ENCODE results near the gene HAUS7. TPM values are rescaled to one million over a fixed set of nuclear protein-coding genes. Genes with fewer than 3 reads are reported as not detected.

HAUS7 gene
- total RNA-seq, 1 experiment from 2014 or later: 28.9 TPM

DNA sequence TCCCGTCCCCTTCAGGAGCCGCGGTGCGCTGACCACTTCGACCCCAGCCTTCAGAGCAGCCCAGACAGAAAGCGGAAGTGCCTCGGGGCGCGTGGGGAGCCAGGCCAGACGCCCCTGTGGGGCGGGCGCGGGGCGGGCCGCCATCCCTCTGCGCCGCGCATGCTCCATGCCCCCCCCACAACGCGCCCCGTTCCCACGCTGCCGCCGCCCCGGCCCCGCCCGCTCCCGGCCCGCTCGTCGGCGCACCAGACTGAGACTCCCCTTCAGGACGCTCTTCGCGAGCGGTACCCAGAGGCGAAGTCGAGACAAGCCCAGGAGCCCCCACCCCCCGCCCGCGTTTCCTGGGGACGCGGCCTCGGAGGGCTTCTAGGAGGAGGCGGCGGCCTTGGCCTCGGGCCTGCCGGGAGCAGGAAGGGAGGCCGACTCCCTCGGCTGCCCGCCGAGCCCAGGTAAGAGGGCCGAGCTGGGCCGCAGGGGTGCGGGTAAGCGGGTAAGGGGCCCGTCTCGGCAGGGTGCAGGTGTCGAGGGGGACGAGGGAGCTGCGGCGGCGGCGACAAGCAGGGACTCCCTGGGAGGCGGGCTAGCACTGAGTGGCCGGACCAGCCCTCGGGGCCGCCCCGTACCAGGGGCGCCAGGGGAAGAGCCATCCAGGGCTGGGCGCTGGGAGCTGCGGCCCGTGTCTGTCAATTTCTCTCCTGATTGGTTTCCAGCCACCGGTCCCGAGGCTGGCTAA is 59.0 kb downstream of the HAUS7 start, which contains the start of gene ZFP92:
Gene ZFP92 (plus strand): TSS at position 218 of the 733 bp plus-strand sequence. CDS start 6,851 bp downstream, outside the sequence.
- Histone ChIP-seq H3K27me3 (ENCODE audit: insufficient read depth, low read length) (no peaks in the 10 kb centered on the region), H2AFZ (ENCODE audit: low read depth, low read length, poor library complexity, severe bottlenecking) (no peak within 1 kb of the TSS), H3K4me3 (replicated peaks in 1 of 2; ENCODE audit: low read depth in 1 of 2, low read length in 2 of 2) (no peak within 1 kb of the TSS), H3K27ac (ENCODE audit: low read depth, low read length) (no peak within 1 kb of the TSS), H3K36me3 (ENCODE audit: control insufficient read depth in 1 of 2, insufficient read depth in 2 of 2, low read length in 2 of 2) (no peaks in the 10 kb centered on the region), H3K4me1 (ENCODE audit: control insufficient read depth in 1 of 2, insufficient read depth in 2 of 2, low read length in 2 of 2) (no peaks in the 10 kb centered on the region), H3K9me3 (ENCODE audit: control insufficient read depth in 1 of 2, insufficient read depth in 1 of 2, low read depth in 1 of 2, low read length in 2 of 2) (no peaks in the 10 kb centered on the region), H3K79me2 (ENCODE audit: insufficient read depth, low read length) (no peaks in the 10 kb centered on the region), H3K4me2 (ENCODE audit: low read length) (no peak within 1 kb of the TSS), H3K9ac (ENCODE audit: low read length) (no peak within 1 kb of the TSS), H4K20me1 (ENCODE audit: insufficient read depth) (no peaks in the 10 kb centered on the region), H3K9me2 (ENCODE audit: insufficient read depth) (no peaks in the 10 kb centered on the region)
- RAD21 ChIA-PET (ENCODE audit: low non-redundant PET in 1 of 2, low total read pairs in 2 of 2, uncharacterized antibody in 2 of 2, unreplicated experiment in 2 of 2): no interaction called here
- TF ChIP-seq CBX3 (IDR thresholded peaks at IDR 0.05; ENCODE audit: low read depth) (no peak), ATF3 (IDR thresholded peaks at IDR 0.05) (no peak), SIN3A (IDR thresholded peaks at IDR 0.05; ENCODE audit: low read depth) (no peak), SRF (IDR thresholded peaks at IDR 0.05; ENCODE audit: low read depth) (no peak), RAD21 (IDR thresholded peaks at IDR 0.05; ENCODE audit: low read depth) (no peak), POLR2A (IDR thresholded peaks at IDR 0.05; ENCODE audit: borderline replicate concordance, extremely low read depth, insufficient read depth, insufficient read length) (no peak), JUND (IDR thresholded peaks at IDR 0.05) (no peak), TCF7L2 (IDR thresholded peaks at IDR 0.05; ENCODE audit: borderline replicate concordance, extremely low read depth, insufficient read depth, insufficient read length) (no peak), EGR1 (IDR thresholded peaks at IDR 0.05; ENCODE audit: low read depth) (no peak), SP1 (IDR thresholded peaks at IDR 0.05; ENCODE audit: low read depth) (no peak)
- TF ChIP-seq, protein P1, sequence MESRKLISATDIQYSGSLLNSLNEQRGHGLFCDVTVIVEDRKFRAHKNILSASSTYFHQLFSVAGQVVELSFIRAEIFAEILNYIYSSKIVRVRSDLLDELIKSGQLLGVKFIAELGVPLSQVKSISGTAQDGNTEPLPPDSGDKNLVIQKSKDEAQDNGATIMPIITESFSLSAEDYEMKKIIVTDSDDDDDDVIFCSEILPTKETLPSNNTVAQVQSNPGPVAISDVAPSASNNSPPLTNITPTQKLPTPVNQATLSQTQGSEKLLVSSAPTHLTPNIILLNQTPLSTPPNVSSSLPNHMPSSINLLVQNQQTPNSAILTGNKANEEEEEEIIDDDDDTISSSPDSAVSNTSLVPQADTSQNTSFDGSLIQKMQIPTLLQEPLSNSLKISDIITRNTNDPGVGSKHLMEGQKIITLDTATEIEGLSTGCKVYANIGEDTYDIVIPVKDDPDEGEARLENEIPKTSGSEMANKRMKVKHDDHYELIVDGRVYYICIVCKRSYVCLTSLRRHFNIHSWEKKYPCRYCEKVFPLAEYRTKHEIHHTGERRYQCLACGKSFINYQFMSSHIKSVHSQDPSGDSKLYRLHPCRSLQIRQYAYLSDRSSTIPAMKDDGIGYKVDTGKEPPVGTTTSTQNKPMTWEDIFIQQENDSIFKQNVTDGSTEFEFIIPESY (IDR thresholded peaks at IDR 0.05; ENCODE audit: extremely low read depth, insufficient replicate concordance, low read length): no peak
- TF ChIP-seq, protein P2, sequence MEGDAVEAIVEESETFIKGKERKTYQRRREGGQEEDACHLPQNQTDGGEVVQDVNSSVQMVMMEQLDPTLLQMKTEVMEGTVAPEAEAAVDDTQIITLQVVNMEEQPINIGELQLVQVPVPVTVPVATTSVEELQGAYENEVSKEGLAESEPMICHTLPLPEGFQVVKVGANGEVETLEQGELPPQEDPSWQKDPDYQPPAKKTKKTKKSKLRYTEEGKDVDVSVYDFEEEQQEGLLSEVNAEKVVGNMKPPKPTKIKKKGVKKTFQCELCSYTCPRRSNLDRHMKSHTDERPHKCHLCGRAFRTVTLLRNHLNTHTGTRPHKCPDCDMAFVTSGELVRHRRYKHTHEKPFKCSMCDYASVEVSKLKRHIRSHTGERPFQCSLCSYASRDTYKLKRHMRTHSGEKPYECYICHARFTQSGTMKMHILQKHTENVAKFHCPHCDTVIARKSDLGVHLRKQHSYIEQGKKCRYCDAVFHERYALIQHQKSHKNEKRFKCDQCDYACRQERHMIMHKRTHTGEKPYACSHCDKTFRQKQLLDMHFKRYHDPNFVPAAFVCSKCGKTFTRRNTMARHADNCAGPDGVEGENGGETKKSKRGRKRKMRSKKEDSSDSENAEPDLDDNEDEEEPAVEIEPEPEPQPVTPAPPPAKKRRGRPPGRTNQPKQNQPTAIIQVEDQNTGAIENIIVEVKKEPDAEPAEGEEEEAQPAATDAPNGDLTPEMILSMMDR (IDR thresholded peaks at IDR 0.05 in 2 of 3, conservative IDR thresholded peaks at IDR 0.05 in 1 of 3; ENCODE audit: borderline replicate concordance in 1 of 3, insufficient read depth in 1 of 3, low read depth in 2 of 3, low read length in 2 of 3): no peak
- no peak for ATAC-seq
- BruUV-seq (replicated peaks): no TSS peak
- intact Hi-C loops (cut with micrococcal nuclease): no loop called here
- CTCF ChIA-PET: no interaction called here
- POLR2A ChIA-PET: no interaction called here
- no peak for DNase-seq (ENCODE audit: low read depth, low spot score)

Measured in HCT116 (cell line).